Loucy (cell line): ENCODE measurements around the gene ZFP3.
"Not testable (repeated sequence)": the region's sequence is repeated elsewhere in the genome, so short reads cannot be mapped to it uniquely, and the experiment has no call there.

Source experiments
- H2AFZ ChIP-seq: fragments of 200-600 bp; sonication (generic); 2 replicates; pipeline ENCODE4 v1.6.0; 2016; ENCODE audit warnings: antibody characterized with exemption, mild to moderate bottlenecking, low read length, moderate library complexity
- H3F3A ChIP-seq: fragments of 200-600 bp; 2 replicates; pipeline ENCODE4 v1.6.0; 2016; ENCODE audit warnings: antibody characterized with exemption, low read depth, mild to moderate bottlenecking
- H3K27me3 ChIP-seq: fragments of 200-600 bp; sonication (generic); 2 replicates; pipeline ENCODE4 v1.6.1; 2014; ENCODE audit warnings: low read length, mild to moderate bottlenecking; ENCODE audit not compliant: insufficient read depth, poor library complexity, severe bottlenecking
- H3K36me3 ChIP-seq: fragments of 200-600 bp; sonication (generic); 2 replicates; pipeline ENCODE4 v1.6.1; 2016; ENCODE audit warnings: low read length; ENCODE audit not compliant: insufficient read depth
- H3K4me1 ChIP-seq: fragments of 200-600 bp; sonication (generic); 2 replicates; pipeline ENCODE4 v1.5.1; 2014; ENCODE audit warnings: low read length, mild to moderate bottlenecking; ENCODE audit not compliant: insufficient read depth, poor library complexity, severe bottlenecking
- H3K4me2 ChIP-seq: fragments of 200-600 bp; sonication (generic); 2 replicates; pipeline ENCODE4 v1.6.0; 2014; ENCODE audit warnings: antibody characterized with exemption, low read length, low read depth, mild to moderate bottlenecking; ENCODE audit not compliant: poor library complexity, severe bottlenecking
- H3K4me3 ChIP-seq: fragments of 200-600 bp; sonication (generic); 2 replicates; pipeline ENCODE4 v1.5.1; 2014; ENCODE audit warnings: low read length, mild to moderate bottlenecking, mixed read lengths; ENCODE audit not compliant: poor library complexity, severe bottlenecking
- H3K79me2 ChIP-seq: fragments of 200-600 bp; sonication (generic); 2 replicates; pipeline ENCODE4 v1.6.1; 2014; ENCODE audit warnings: low read length; ENCODE audit not compliant: insufficient read depth
- H3K9ac ChIP-seq: fragments of 200-600 bp; sonication (generic); 2 replicates; pipeline ENCODE4 v1.6.0; 2014; ENCODE audit warnings: mild to moderate bottlenecking, low read depth, low read length, moderate library complexity; ENCODE audit not compliant: poor library complexity, severe bottlenecking
- H3K9me2 ChIP-seq: fragments of 200-600 bp; sonication (generic); replicated peaks from 2 replicates; pipeline ENCODE4 v1.6.1; 2016; ENCODE audit warnings: low read depth, low read length, mixed read lengths
- H3K9me3 ChIP-seq: fragments of 200-600 bp; sonication (generic); 2 replicates; pipeline ENCODE4 v1.6.1; 2014; ENCODE audit warnings: mild to moderate bottlenecking, antibody characterized with exemption, low read length, low read depth; ENCODE audit not compliant: insufficient read depth
- H4K20me1 ChIP-seq: fragments of 200-600 bp; sonication (generic); 2 replicates; pipeline ENCODE4 v1.6.0; 2014; ENCODE audit warnings: antibody characterized with exemption, low read length, mild to moderate bottlenecking; ENCODE audit not compliant: insufficient read depth, poor library complexity, severe bottlenecking
- EZH2phosphoT487 ChIP-seq: fragments of 200-600 bp; IDR thresholded peaks from 2 replicates; pipeline ENCODE4 v1.6.1; 2018; ENCODE audit warnings: antibody characterized with exemption, mild to moderate bottlenecking, moderate library complexity, borderline replicate concordance
- TF ChIP-seq, protein P1 (sequence below): fragments of 200-600 bp; sonication (generic); conservative IDR thresholded peaks from 2 replicates; pipeline ENCODE4 v1.5.1; 2014; ENCODE audit warnings: mild to moderate bottlenecking, antibody characterized with exemption, low read length

ZFP3 gene

DNA sequence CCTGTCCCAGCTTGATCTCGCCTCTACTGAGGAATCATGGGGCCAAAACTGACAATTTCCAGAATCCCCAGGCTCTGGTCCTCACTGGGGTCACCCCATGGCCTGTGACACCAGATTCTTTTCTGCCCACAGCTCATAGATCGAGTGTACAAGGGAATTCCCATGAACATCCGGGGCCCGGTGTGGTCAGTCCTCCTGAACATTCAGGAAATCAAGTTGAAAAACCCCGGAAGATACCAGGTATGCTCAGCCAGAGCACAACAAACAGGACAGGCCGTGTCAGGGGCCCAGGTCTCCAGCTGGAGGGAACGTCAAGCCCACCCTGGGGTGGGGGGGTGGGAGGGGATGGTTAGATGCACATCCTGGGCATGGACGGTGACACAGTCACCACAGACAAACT lies 55.0 kb downstream of the ZFP3 start:
- TF ChIP-seq, protein P1, sequence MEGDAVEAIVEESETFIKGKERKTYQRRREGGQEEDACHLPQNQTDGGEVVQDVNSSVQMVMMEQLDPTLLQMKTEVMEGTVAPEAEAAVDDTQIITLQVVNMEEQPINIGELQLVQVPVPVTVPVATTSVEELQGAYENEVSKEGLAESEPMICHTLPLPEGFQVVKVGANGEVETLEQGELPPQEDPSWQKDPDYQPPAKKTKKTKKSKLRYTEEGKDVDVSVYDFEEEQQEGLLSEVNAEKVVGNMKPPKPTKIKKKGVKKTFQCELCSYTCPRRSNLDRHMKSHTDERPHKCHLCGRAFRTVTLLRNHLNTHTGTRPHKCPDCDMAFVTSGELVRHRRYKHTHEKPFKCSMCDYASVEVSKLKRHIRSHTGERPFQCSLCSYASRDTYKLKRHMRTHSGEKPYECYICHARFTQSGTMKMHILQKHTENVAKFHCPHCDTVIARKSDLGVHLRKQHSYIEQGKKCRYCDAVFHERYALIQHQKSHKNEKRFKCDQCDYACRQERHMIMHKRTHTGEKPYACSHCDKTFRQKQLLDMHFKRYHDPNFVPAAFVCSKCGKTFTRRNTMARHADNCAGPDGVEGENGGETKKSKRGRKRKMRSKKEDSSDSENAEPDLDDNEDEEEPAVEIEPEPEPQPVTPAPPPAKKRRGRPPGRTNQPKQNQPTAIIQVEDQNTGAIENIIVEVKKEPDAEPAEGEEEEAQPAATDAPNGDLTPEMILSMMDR, result no peak
- TF ChIP-seq EZH2phosphoT487, result no peak
- no peaks in the 10 kb centered on the region for H3K27me3 ChIP-seq

DNA sequence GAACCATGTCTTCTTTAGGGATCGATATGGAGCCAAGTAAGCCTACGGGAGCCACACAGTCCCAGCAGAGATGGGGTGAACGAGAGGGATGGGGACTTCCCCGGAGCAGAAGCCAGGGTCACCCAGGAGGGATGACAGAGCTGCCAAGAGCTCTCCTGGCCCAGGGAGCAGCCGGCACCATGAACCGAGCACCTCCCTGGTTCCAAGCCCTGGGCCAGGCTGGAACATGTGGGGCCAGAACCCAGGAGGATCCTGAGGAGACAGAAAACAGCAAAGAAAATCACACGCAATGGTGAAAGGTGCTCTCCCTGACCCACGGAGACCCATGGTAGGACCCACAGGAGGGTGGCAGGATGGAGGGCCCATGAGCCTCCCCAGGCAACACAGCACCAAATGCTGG lies 55.7 kb downstream of the ZFP3 start:
- not testable (repeated sequence) for H3K9ac ChIP-seq, H3K9me3 ChIP-seq, H3K4me2 ChIP-seq, H3K4me3 ChIP-seq, H3K27me3 ChIP-seq, H3K79me2 ChIP-seq, H3K9me2 ChIP-seq, H3F3A ChIP-seq, H2AFZ ChIP-seq, H4K20me1 ChIP-seq, H3K36me3 ChIP-seq, H3K4me1 ChIP-seq

More for the DNA sequence above, 55.0 kb downstream of the ZFP3 start:
- Histone ChIP-seq H3K9me2 (no peaks in the 10 kb centered on the region), H3K9ac (no peak overlapping the region), H4K20me1 (no peaks in the 10 kb centered on the region), H3K4me1 (no peaks in the 10 kb centered on the region), H3K79me2 (no peaks in the 10 kb centered on the region), H2AFZ (no peak overlapping the region), H3K36me3 (no peaks in the 10 kb centered on the region), H3K9me3 (no peaks in the 10 kb centered on the region), H3K4me2 (no peak overlapping the region), H3F3A (no peaks in the 10 kb centered on the region), H3K4me3 (no peak overlapping the region)

DNA sequence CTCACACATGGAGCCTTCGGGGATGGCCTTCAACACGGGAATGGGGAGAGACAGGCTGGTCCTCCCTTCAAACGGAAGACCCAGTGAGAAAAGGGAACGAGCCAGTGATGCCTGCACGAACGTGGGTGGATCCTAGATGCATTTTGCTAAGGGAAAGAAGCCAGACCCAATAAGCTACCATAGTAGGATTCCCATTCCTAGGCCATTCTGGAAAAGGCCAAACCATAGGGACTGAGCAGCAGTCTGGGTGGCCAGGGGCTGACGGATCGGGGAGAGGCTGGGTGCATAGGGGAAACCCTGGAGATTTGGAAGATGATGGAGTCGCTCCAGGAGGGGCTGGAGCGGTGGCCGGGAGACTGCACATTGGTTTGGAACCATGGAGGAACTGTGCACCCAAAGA lies 56.3 kb downstream of the ZFP3 start:
- not testable (repeated sequence) for H3K9ac ChIP-seq, H3F3A ChIP-seq, H3K4me3 ChIP-seq, H3K9me3 ChIP-seq, H3K4me1 ChIP-seq, H2AFZ ChIP-seq, H4K20me1 ChIP-seq, H3K4me2 ChIP-seq, H3K79me2 ChIP-seq, H3K27me3 ChIP-seq, H3K36me3 ChIP-seq, H3K9me2 ChIP-seq

DNA sequence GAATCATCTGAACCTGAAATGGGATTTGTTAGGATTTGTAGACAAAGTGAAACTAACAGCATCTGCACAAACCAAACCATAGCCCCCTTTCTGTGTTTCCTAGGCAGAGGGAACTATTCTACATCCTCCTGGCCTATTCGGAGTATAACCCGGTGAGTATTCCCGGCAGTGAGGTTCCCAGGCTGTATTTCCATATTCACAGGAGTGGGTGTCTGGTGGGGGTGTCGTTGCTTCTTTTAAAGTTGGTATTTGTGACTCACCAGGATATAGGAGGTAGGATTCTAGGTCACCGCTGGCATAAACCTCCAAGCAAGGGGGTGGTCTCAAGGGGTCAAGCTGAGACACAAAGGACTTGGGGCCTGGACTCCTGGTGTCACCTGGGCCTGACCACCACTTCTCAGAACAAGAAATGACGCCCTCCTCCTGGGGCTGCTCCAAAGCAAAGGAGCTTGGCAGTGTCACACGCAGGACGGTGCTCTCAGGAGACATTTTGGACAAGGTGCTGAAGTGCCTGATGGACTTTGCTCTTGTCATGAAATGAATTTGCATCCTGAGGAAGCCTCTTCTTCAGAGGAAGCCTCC lies 57.0 kb downstream of the ZFP3 start:
- H3K27me3 ChIP-seq, H3K4me2 ChIP-seq, H3K9me2 ChIP-seq, H3K9ac ChIP-seq, H3K4me3 ChIP-seq, H3F3A ChIP-seq, H3K4me1 ChIP-seq, H2AFZ ChIP-seq, H3K9me3 ChIP-seq, H3K36me3 ChIP-seq, H3K79me2 ChIP-seq, H4K20me1 ChIP-seq: not testable (repeated sequence)
